Stomach (tissue), 4 donors: Measurements from ENCODE around the gene LRRC71.

Source experiments
- CTCF ChIP-seq, 7 experiments: fragments of 450-650 bp in 4 of 7; fragments of 200-600 bp in 3 of 7; sonication (generic) in 3 of 7; IDR thresholded peaks; one replicate each; pipeline ENCODE4 v1.5.1; 2016 to 2019; ENCODE audit warnings: antibody characterized with exemption in 7 of 7, control low read depth in 2 of 7, mild to moderate bottlenecking in 1 of 7
- EP300 ChIP-seq: sonication (generic); formaldehyde crosslinking; IDR thresholded peaks from one replicate; pipeline ENCODE4 v1.6.1; 2017; ENCODE audit warnings: antibody characterized with exemption
- POLR2A ChIP-seq, 4 donors: fragments of 450-650 bp; IDR thresholded peaks; one replicate each; pipeline ENCODE4 v1.6.1; 2016; ENCODE audit warnings: antibody characterized with exemption in 4 of 4, control low read depth in 2 of 4, mild to moderate bottlenecking in 1 of 4, moderate library complexity in 1 of 4

GRCh38 chr1:156938813-156939212 is 18.4 kb downstream of the LRRC71 start:
- no peak for TF ChIP-seq EP300
- TF ChIP-seq CTCF (IDR thresholded peaks at IDR 0.05) = no peak
- no peak for TF ChIP-seq POLR2A (IDR thresholded peaks at IDR 0.05)
